ENCODE results near the gene MYCN.
"Not testable (repeated sequence)": the region's sequence is repeated elsewhere in the genome, so short reads cannot be mapped to it uniquely, and the experiment has no call there.

MYCN gene

DNA sequence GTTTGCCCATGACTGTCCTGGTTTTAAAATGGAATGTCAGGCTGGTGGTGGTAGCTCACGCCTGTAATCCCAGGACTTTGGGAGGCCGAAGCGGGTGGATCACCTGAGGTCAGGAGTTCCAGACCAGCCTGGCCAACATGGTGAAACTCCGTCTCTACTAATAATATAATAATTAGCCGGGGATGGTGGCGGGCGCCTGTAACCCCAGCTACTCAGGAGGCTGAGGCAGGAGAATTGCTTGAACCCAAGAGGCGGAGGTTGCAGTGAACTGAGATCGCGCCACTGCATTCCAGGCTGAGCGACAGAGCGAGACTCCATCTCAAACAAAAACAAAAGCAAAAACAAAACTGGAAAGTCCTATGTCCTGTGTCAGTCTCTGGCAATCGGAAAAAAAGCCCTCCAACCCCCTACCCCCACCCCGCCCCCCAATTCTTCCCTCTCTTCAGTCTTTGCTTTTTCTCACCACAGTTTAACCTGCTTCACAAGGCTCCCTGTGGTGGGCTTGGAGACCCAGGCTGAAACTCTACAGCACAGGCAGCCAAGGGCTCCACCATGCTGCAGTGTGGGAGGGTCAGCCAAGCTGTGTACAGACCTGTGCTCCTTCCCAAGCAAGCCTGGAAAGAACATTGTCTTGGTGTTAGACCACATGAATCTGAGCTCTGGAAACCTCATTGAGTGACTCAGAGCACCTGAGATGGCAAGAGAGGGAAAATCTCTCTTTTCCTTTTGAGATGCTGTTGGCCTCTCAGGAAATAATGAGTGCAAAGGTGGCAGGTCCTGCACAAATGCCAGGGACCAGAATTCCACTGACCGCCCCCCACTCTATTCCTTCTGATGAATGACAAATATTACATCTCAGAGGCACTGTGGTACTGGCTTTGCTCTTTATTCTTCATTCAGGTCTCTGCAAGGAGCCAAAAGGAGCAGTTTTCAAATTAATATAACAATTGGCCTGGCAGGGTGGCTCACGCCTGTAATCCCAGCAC is 16.7 kb downstream of the MYCN start:
- no peak for TF ChIP-seq YY1 (IDR thresholded peaks at IDR 0.05; ENCODE audit: insufficient read depth, insufficient read length)
- TF ChIP-seq ZNF274 (IDR thresholded peaks at IDR 0.05; ENCODE audit: low read depth, low read length): no peak
- TF ChIP-seq SUZ12 (IDR thresholded peaks at IDR 0.05; ENCODE audit: extremely low read depth, insufficient read depth, insufficient read length): no peak
- Histone ChIP-seq H3K27me3 (ENCODE audit: insufficient read depth, insufficient read length) (no peaks in the 10 kb centered on the region), H3K4me1 (ENCODE audit: insufficient read depth, insufficient read length) (peaks cover 9% of the 10 kb centered on the region), H3K36me3 (ENCODE audit: insufficient read depth, insufficient read length, low read length) (no peaks in the 10 kb centered on the region), H3K4me3 (ENCODE audit: insufficient read length, low read depth) (no peak overlapping the region), H3K9me3 (ENCODE audit: insufficient read depth, low read length) (no peaks in the 10 kb centered on the region), H3K9ac (ENCODE audit: insufficient read length, low read depth) (peak overlapping the region; percentile 67)
- no peak for DNase-seq (ENCODE audit: low read depth, low spot score)

DNA sequence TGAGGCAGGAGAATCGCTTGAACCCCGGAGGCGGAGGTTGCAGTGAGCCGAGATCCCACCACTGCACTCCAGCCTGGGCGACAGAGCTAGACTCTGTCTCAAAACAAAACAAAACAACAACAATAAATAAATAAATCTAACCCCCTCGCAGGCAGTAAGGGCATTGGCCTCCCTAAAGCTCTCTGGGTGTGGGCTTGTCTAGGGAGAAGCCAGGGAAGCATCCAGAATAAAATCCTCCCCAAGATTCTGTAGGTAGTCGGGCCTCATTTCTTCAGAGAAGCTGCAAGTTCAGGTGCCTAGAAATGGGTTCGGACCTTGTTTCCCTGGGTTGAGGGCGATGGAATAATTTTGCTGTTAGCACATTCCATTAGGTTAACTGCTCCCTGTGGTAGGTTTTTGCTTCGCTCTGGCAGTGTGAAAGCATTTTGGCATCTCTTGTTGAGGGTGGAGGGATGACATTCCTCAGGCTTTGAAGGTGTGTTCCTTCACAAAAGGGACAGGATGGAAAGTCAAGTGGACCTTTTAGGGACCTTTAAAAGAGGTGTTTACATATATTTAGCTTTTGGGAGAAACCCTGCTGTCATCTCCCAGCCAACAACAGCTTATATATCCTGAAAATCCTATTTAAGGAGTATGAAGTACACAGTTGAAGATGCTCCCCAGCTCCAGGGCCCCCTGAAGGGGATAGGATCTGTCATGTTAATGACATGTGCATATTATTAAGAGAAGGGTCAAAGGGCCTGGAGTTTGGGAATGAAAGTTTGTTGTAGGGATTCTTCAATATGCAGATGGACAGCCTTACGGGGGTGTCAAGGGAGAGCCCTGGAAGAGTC is 17.7 kb downstream of the MYCN start:
- Histone ChIP-seq H3K4me1 (ENCODE audit: insufficient read depth, insufficient read length) (peaks cover 9% of the 10 kb centered on the region), H3K9me3 (ENCODE audit: insufficient read depth, low read length) (no peaks in the 10 kb centered on the region), H3K4me3 (ENCODE audit: insufficient read length, low read depth) (no peak overlapping the region), H3K36me3 (ENCODE audit: insufficient read depth, insufficient read length, low read length) (no peaks in the 10 kb centered on the region), H3K27me3 (ENCODE audit: insufficient read depth, insufficient read length) (no peaks in the 10 kb centered on the region), H3K9ac (ENCODE audit: insufficient read length, low read depth) (no peak overlapping the region)
- TF ChIP-seq ZNF274 (IDR thresholded peaks at IDR 0.05; ENCODE audit: low read depth, low read length) (no peak), YY1 (IDR thresholded peaks at IDR 0.05; ENCODE audit: insufficient read depth, insufficient read length) (no peak), SUZ12 (IDR thresholded peaks at IDR 0.05; ENCODE audit: extremely low read depth, insufficient read depth, insufficient read length) (no peak)
- peak; percentile 94 for DNase-seq (ENCODE audit: low read depth, low spot score)

DNA sequence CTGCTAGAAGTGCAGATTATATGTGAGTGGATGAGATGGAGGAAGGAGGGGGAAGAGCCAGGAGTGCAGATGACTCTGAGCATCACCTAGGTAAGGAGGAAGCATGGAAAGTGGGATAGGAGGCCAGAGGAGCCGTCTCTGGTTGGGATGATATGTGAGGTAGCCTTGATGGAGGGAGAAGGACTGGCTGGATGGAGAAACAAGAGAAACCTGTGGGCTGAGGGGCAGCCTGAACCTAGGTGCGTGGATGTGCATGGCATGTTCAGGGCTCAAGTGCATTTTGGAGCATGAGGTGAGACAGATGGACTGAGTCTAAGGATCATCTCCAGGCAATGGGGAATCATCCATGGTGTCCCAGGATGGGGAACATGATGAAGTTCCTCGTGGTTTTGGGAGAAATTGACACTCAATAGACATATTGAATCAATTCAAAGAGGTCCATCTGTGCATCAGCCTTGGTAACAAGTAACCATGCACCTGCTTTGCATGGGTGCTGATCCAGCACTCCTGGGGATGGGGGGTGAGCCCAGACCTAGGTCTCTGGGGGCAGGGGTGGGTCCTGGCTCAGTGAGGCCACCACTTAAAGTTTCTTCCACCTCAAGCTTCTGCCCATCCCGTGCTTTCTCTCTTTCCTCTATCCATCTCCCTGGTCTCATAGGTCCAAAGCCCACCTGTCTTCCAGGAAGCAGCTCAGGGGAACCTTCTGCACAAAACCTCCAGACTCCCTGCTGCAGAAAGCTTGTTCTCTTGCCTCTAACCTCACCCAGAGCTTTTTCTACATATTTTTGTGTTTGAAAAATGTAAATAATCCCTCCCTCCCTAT is 19.2 kb downstream of the MYCN start:
- Histone ChIP-seq H3K9ac (ENCODE audit: insufficient read length, low read depth) (no peak overlapping the region), H3K9me3 (ENCODE audit: insufficient read depth, low read length) (no peaks in the 10 kb centered on the region), H3K36me3 (ENCODE audit: insufficient read depth, insufficient read length, low read length) (no peaks in the 10 kb centered on the region), H3K4me3 (ENCODE audit: insufficient read length, low read depth) (no peak overlapping the region), H3K27me3 (ENCODE audit: insufficient read depth, insufficient read length) (no peaks in the 10 kb centered on the region), H3K4me1 (ENCODE audit: insufficient read depth, insufficient read length) (peaks cover 9% of the 10 kb centered on the region)
- no peak for TF ChIP-seq YY1 (IDR thresholded peaks at IDR 0.05; ENCODE audit: insufficient read depth, insufficient read length)
- no peak for TF ChIP-seq ZNF274 (IDR thresholded peaks at IDR 0.05; ENCODE audit: low read depth, low read length)
- no peak for TF ChIP-seq SUZ12 (IDR thresholded peaks at IDR 0.05; ENCODE audit: extremely low read depth, insufficient read depth, insufficient read length)
- no peak for DNase-seq (ENCODE audit: low read depth, low spot score)

DNA sequence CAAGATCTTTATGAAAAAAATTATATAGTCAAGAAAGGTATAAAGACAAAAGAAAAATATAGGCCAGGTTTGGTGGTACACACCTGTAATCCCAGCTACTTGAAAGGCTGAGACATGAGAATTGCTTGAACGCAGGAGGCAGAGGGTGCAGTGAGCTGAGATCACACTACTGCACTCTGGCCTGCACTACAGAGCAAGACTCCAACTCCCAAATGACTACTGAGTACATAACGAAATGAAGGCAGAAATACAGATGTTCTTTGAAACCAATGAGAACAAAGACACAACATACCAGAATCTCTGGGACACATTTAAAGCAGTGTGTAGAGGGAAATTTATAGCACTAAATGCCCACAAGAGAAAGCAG is 19.8 kb downstream of the MYCN start:
- H3K36me3 ChIP-seq (ENCODE audit: insufficient read depth, insufficient read length, low read length): not testable (repeated sequence)

DNA sequence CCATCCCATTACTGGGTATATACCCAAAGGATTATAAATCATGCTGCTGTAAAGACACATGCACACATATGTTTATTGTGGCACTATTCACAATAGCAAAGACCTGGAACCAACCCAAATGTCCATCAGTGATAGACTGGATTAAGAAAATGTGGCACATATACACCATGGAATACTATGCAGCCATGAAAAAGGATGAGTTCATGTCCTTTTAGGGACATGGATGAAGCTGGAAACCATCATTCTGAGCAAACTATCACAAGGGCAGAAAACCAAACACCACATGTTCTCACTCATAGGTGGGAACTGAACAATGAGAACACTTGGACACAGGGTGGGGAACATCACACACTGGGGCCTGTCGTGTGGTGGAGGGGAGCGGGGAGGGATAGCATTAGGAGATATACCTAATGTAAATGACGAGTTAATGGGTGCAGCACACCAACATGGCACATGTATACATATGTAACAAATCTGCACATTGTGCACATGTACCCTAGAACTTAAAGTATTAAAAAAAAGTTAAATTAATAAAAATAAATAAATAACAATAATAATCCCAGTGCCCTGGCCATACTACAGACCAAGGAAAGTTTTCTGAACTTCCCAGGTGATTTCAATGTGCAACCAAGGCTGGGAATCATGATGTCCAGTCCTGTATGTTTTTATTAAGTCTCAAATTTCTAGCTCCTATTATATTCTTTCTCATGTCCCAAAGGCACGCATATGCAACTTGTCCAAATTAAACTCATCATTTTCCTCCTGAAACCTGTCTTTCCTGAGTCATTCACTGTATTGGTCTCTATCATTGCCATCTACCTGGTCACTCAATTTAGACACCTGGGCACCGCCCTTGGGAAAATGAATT is 23.0 kb downstream of the MYCN start:
- not testable (repeated sequence) for H3K9me3 ChIP-seq (ENCODE audit: insufficient read depth, low read length); H3K9ac ChIP-seq (ENCODE audit: insufficient read length, low read depth); DNase-seq (ENCODE audit: low read depth, low spot score); H3K36me3 ChIP-seq (ENCODE audit: insufficient read depth, insufficient read length, low read length); H3K27me3 ChIP-seq (ENCODE audit: insufficient read depth, insufficient read length); H3K4me3 ChIP-seq (ENCODE audit: insufficient read length, low read depth)
- H3K4me1 ChIP-seq (ENCODE audit: insufficient read depth, insufficient read length): peaks cover 10% of the 10 kb centered on the region

More for the DNA sequence above, 19.8 kb downstream of the MYCN start:
- H3K27me3 ChIP-seq (ENCODE audit: insufficient read depth, insufficient read length); H3K9me3 ChIP-seq (ENCODE audit: insufficient read depth, low read length); H3K4me3 ChIP-seq (ENCODE audit: insufficient read length, low read depth); DNase-seq (ENCODE audit: low read depth, low spot score); H3K9ac ChIP-seq (ENCODE audit: insufficient read length, low read depth): not testable (repeated sequence)
- peaks cover 12% of the 10 kb centered on the region for H3K4me1 ChIP-seq (ENCODE audit: insufficient read depth, insufficient read length)

DNA sequence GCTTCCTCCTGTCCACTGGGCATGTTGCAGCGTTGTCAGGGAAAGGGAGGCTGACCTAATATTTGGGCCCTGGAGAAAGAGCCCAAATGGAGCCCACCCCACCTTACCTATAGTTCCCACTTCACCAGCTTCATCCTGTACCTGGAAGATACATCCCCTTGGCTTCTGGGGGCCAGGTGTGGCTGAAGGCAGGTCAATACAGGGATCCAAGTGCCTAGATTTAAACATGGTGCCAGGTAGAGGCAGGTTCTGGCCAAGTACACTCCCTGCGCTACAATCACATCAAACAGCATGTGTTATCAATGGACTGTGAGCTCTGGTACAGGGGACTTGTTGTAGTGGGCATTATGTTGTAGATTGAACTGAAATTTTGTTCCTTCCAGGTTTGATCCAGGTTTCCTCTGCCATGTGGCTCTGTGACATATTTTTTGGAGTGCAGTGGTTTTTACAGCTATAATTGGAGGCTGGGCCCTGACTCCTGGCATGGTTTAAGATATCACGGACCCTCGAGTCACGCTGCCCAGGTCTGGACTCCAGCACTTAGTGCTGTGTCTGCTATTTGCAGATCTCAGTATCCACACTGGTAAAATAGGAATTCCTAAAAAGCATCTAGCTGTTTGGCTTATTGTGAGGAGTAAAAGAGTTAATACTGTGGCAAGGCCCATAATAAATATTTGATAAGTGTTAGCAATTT is 23.8 kb downstream of the MYCN start:
- no peak for DNase-seq (ENCODE audit: low read depth, low spot score)
- H3K27me3 ChIP-seq (ENCODE audit: insufficient read depth, insufficient read length): no peaks in the 10 kb centered on the region
- H3K36me3 ChIP-seq (ENCODE audit: insufficient read depth, insufficient read length, low read length): no peaks in the 10 kb centered on the region
- no peak overlapping the region for H3K9ac ChIP-seq (ENCODE audit: insufficient read length, low read depth)
- TF ChIP-seq ZNF274 (IDR thresholded peaks at IDR 0.05; ENCODE audit: low read depth, low read length) (no peak), YY1 (IDR thresholded peaks at IDR 0.05; ENCODE audit: insufficient read depth, insufficient read length) (no peak), SUZ12 (IDR thresholded peaks at IDR 0.05; ENCODE audit: extremely low read depth, insufficient read depth, insufficient read length) (no peak)
- H3K9me3 ChIP-seq (ENCODE audit: insufficient read depth, low read length): no peaks in the 10 kb centered on the region
- H3K4me3 ChIP-seq (ENCODE audit: insufficient read length, low read depth): no peak overlapping the region
- peaks cover 10% of the 10 kb centered on the region for H3K4me1 ChIP-seq (ENCODE audit: insufficient read depth, insufficient read length)

All from NT2/D1 (cell line).